Activated naive CD8-positive, alpha-beta T cell treated with anti-CD3 and anti-CD28 coated beads, Interleukin-2, amount 50 U/mL, for 16 hours (primary cell): Measurements from ENCODE around the gene ZNF423.

Experiments used
- DNase-seq: peaks from one replicate; pipeline ENCODE4 v3.0.0-alpha.2; 2020; ENCODE audit warnings: low read depth, low spot score

The ZNF423 gene

DNA sequence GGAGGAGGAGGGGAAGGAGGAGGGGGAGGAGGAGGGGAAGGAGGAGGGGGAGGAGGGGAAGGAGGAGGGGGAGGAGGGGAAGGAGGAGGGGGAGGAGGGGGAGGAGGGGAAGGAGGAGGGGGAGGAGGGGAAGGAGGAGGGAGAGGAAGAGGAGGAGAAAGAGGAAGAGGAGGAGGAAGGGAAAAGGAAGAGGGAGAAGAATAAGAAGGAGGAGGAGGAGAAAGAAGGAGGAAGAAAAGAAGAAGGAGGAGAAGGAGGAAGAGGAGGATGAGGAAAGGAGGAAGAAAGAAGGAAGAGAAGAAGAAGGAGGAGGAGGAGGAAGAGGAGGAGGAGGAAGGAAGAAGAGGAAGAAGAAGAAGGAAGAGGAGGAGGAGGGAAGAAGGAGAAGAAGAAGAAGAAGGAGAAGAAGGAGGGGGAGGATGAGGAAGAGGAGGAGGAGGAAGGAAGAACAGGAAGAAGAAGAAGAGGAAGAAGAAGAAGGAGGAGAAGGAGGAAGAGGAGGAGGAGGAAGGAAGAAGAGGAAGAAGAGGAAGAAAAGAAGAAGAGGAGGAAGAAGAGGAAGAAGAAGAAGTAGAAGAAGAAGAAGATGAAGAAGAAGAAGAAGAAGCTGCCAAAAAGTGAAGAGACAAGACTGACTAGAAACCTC, 378.5 kb downstream of the ZNF423 start:
- no peak for DNase-seq

DNA sequence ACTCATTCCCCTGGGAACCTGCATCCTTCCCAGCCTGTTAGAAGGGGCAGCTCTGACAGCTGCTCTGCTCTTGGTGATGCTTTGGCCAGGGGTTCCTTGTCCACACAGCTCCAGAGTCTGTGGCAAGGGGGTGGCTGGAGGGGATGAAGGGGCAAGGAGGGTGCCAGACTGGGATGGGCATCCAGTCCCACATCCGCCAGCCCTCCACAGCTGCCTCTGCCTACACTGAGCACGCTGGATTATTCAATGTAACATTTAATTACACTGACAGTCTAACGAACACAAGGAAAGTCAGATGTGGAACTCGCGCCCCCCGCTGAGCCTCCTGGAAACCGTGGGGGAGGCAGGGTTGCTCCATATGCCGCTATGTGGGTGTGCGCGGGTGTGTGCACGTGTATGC, 381.2 kb downstream of the ZNF423 start:
- DNase-seq = no peak

DNA sequence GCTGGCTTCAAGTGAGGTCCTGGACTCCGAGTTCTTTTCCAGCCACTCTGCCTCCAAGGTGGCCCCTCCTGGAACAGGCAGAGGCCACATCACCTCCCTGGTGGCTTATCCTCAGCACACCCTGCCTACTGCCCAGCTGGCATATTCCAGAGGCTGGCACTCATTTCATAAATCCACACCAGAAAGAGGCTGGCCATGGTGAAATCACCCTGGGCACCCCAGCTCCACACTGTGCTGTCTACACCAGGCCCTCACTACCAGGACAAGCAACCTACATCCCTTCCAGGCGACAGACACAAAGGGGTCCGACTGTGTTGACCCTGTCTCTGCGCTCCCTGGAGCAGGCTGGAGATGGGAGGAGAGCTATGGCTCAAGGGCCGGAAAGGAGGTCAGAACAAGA, 382.1 kb downstream of the ZNF423 start:
- no peak for DNase-seq

DNA sequence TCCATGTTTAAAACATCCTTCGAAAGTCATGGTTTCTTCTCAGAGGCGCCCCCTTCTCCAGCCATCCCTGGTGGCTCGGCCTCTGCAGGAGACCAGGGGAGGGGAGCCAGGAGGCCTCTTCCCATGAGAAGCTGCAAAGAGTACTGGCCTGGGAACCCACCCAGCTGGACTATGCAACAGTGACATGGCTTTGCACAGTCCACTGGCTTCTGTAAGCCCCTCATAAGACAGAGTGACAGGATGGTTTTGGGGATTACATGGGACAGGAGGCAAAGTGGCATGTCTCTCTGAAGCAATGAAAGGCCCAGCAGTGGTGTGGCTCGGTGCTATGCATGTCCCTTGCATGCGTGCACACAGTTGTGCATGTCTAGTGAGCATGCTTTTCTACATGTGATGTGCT, 382.8 kb downstream of the ZNF423 start:
- DNase-seq = no peak

DNA sequence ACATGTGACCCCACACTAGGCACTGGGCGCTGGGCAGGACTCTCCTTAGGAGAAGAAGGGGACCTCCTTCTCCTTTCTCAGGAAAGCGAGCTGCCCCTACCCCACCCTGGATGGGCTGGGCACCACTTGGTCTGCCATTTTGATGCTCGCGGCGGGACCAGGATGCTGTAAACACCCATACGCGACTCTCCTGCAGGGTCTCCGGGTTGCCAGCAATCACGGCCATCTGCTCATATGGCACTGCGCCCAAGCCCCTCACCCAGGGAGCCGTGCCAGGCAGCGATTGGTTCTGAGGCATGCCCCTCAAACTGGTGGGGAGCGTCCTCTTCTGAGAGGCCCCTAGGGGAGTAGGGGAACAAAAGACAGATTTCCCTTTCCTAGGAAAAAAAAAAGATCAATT, 383.3 kb downstream of the ZNF423 start:
- DNase-seq = no peak

DNA sequence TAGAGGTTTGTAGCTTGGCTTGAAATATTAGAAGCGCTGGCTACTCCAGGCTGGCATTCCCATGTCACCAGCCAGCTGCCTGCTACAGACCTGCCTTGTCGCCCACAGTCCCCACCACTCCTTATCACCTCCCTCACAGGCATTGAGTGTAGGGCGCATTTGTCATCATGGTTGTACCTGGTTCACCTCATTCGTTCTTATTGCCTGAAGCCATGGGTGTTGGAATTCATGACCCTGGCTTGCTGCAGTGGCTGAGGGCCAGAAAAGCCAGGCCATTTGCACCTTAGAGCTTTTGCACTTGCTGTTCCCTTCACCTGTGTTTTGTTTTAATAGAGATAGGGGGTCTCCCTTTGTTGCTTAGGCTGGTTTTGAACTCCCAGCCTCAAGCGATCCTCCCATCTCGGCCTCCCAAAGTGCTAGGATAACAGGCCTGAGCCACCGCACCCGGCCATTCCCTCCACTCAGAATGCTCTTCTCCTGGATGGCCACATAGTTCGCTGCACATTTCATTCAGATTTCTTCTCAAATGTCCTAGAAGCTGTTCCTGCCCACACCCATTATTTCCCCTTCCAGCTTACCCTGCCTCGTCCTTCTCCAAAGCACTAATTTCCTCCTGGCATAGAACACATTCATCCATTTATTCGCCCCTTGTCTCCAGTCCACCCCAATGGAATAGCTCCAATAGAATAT, 384.7 kb downstream of the ZNF423 start:
- no peak for DNase-seq

DNA sequence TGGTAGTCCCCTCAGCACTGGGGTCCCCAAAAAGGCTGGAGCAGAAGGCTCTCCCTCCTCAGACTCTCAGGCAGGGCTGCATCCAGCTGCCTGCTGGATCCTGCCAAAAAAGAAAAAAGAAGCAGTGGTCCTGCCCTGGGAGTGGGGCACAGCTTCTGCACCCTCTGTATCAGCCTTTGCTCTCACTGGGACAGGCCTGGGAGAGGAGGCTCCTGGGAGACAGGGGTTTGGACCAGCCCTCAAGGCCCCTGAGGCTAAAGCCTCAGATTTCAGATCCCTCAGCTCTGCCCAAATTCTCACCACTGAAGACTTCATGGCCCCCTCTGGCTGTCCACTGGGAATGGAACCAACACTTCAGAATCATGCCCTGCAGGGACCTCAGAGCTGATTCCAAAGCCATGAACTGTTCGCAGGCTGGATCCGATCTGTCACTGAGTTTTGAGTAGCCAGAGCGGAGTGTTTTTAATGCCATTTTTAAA, 385.4 kb downstream of the ZNF423 start:
- DNase-seq = no peak

DNA sequence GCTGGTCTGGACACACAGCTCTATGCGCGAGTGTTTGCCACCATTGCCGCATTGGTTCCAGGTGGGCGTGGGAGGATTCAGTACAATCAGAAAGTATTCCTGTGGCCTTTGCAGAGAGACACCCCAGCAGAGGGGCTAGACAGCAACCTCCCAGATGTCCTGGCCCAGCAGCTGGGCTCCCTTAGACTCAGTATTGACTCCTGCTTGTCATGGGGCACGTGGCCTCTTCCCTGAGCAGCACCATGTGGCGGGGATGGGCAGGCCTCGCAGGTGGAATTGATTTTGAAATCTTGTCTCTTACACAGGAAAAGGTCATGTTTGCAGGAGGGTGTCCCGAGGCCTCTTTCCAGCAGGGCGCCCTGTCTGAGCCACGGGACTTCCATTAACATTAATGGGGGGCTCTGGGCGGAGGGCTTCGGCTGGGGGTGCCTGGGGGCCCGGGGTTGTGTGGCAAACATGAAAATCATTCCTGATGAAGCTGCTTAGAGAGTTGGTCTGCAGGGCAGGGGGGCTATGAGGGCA, 385.9 kb downstream of the ZNF423 start:
- DNase-seq = no peak

DNA sequence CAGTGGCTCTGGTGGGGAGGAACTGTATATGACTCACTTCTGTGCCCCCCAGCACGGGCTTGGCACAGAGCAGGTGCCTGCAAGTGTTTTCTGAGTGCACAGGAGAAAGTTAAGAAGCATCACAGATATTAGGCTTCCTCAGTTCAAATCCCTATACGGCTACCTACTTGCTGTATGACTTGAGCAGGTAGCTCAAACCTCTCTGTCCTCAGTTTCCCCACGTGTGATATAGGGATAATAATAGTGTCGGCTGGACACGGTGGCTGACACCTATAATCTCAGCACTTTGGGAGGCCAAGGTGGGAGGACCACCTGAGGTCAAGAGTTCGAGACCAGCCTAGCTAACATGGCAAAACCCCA, 386.6 kb downstream of the ZNF423 start:
- DNase-seq = no peak

DNA sequence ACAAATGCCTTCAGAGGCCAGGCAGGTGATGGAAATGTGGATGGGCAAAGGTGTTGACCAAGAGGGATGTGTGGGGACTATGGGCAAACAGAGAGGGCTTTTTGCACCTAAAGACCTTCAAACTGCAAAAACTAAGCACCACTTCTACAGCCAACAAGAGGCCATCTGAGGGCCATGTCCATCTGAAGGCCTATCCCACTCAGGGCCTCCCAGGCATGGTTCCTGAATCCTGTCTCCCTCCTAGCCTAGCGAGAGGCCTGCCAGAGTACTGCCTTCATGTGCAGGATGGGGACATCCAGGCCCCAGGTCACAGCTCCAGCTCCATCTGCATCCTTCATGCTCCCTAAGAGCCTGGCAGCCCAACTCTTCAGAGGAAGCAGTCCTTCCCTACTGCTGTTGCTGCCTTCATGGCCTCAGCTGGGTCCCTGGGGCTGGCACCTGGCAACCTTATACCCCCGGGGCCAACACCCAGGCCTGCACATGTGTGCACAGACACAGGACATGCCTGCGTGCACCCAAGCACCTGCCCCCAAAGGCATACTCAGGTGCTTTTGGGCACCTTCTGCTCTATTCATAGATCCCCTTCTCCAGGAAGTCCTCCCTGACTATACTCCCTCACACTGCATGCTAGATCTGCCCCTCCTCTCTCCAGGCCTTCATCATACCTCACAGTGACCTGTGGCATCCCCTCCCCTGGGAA, 387.2 kb downstream of the ZNF423 start:
- no peak for DNase-seq

DNA sequence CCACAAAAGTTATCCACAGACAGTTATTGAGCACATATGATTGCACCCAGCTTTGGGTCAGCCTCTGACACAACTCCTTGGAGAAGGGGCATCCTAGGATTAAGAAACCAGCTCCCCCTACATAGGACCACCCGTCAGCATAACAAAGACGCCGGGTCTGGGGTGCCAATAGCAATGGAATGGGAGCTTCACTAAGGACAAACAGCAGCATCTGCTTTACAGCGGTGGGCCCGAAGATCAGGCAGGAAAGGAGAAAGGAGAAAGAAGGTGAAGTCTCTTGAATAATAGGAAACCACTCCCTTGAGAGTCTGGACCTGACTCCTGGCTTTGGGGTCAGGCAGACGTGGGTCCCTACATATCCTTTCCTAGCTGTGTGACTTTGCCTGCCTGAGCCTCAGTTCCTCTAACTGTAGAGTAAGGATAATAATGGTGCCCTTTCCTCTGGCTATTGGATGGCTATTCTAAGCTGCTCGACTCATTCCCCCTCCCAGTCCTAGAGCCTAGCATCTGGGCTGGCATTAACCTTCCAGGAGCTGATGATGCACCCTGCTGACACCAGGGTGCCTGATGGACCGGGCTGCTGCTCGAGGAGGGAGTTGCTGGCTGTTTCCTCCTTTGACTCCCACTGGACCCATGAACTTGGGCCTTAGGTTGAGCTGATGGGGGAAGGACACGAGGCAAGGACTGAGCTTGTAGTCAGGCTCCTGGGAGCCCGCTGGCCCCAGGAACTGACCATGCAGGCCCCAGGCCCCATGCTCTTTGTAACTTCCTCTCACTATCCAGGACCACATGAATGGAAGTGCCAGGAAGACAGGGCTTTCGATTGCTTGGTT, 388.2 kb downstream of the ZNF423 start:
- no peak for DNase-seq

DNA sequence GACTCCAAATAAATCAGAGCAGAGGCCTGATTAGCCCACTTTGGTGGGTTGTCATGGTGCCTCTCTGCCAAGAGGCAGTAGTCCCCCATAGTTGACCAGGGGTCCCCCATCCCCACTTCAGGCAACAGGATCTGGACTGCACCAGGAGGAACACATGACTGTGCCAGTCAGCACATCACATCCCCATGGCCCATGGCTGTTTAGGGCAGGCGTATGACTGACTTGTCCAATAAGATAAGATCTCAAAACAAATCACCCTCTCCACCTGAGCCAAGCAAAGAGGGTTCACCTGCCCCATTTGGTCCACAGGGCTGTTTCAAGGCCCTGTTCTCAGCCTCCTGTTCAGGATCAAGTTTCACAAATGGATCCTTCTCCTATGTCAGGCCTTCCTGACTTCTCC, 389.0 kb downstream of the ZNF423 start:
- no peak for DNase-seq

DNA sequence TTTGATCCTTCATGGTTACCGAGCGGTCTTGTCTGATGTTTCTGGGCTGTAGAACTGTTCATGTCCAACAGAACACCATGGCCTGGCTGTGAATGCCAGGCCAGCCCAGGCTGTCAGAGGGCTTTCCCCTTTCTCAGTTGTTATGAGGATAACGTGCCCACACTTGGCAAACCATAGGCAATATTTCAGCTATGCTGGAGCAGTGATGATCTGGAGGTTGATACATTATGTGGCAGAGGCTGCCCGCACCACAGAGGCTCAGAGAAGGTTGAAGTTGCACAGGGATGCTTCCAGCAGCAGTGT, 389.4 kb downstream of the ZNF423 start:
- no peak for DNase-seq

DNA sequence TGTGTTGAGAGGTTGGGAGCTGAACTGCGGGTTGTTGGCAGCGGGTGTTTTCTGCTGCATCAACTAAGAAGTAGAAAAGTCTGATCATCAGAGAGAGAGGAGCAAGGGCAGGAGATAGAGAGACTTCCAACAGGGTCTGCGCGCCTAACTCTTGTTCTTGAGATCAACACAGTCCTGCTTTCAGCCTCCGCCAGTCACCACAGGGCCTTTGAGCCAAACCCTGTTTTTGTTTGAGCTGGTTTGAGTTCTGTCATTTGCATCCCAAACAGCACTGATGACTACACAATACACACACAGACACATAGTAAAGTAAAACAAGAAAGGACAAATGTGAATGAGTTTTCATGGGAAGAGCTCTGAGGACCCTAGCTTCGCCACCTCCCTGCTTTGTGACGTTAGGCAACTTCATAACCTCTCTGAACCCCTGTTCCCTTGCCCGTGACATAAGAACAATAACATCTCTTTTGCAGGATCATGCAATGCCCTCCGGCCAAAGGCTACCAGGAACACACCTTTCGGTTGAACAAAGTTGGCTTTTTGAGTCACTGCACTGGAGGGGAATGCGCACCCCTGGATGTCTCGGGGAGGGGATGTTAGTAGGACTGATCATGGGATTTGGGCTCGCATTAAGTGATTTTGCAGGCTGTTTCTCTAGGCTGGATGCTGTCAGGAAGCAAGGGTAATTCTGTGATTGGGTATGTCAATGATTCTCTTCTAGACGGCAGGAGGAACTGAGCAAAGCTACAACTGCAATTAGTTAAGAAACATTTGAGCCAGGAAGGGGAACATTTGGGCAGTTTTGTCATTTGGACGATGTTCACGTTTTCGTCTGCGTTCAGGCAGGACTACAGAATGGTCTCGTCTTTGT, 390.0 kb downstream of the ZNF423 start:
- no peak for DNase-seq

DNA sequence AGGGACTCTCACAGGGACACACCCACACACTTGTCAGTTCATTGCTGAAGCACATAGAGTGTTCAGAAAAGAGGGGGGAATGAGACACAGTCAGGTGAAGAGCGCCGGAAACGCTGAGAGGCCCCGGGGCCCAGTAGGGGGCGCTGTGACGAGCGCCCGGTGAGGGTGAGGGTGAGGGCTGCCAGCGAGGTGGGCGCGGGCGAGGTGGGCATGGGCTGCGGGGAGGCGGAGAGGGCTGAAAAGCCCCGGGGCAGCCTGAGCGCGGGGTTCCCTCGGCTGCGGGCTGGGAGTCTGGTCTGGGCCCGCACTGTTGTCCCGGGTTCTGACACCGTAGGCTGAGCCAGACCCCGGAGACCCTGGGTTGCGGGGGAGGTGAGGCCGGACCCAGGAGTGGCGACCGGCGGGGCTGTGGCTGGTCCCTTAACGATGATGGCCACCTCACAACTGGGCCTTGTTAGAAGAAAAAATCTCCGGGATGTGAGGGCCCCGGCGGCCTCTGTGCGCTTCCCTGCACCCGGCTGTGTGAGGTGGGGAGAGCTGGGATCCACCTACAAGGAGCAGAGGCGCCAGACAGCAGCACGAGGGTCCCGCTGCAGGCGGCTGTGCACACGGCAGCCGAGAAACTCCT, 390.9 kb downstream of the ZNF423 start:
- DNase-seq = no peak

DNA sequence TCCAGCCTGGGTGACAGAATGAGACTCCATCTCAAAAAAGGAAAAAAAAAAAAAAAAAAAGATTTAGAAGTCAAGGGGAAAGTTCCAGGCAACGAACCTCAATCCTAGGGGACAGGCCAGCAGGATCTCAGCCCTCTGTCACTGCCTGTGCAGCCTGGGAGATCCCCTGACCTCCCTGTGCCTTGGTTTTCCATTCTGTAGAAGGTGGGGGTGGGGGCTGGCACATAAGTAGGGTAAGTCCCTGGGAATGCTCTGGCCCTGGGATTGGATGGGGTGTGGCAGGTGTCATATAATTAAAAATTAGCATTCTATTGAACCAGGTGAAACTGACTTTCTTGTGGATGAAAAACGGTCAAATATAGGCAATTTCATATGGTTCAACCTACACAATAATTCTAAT, 391.8 kb downstream of the ZNF423 start:
- no peak for DNase-seq

DNA sequence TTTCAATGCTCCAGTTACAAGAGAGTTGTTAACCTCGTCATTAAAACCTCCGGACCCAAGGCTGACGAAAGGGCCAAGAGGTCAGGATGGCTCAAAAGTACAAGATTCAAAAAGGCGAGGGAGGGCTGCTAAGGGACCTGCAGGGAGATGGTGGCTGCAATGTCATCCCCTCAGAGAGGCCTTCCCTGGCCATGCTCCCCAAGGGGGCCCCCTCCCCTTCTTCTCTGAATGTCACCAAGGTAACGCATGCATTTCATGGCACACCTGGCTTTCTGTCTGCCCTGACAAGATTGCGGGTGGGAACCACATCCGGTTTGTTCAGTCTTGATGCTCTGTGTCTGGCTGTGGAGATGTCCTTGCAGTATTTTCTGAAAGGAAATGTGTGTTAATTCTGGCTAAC, 392.4 kb downstream of the ZNF423 start:
- DNase-seq = no peak

DNA sequence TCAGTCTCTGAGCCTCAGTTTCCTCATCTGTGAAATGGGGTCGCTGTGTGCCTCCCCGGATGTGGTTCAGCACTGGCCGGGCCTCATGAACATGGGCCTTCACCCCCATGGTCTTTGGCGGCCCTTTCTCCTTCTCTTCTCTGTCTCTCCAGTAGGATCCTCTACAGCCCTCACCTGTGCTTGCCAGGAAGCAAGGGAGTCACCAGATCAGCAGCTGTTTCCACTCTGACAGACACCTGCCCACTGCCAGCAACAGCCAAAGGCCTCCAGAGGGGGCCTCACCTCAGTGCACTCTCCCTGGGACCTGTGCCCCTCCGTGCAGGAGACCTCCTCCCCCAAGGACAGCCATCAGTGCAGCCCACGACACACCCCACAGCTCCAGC, 392.9 kb downstream of the ZNF423 start:
- no peak for DNase-seq

DNA sequence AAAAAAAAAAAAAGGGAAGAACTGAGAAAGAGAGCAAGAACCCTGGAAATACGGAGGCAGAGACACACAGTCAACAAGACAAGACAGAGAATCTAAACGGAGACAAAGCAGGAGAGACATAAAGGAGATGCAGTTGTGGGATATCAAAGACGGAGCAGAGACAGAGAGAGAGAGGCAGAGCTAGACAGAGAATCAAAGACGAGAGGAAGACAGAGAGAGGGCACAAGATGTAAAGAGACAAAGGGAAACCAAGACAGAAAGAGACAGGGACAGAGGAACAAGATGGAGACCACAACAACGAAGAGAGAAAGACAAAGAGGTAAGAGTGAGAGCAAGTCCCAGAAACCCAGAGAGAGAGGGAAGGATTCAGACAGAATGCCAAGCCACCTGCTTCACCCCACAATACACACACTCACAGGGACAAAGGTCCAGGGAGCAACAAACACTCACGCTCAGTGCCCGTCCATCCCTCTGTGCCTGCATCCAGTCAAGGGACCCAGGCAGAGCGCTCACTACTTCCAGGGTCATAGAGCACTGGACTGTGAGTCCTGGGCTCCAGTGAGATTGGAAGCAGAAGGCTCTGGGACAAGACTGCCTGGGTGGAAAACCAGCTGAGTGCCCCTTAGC, 393.4 kb downstream of the ZNF423 start:
- DNase-seq = no peak

DNA sequence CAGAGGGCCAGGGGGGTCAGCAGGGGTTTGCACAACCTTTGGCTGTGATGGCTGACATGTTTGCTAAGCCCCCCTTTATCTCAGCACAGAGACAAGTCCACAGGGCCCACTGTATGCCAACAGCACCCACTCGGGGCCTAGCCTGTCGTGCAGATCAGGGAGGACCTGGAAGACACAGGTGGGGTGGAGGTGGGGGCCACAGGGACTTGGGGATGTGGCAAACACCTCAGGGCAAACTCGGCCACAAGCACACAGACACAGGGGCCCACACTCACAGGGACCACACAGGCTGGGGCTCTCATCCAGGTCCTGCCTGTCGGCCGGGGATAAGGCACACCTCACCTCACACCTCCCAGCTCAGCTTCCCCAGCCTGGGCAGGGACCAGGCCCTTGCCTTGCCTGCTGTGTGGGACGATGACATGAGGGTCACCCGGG, 394.4 kb downstream of the ZNF423 start:
- no peak for DNase-seq
